Measurements from ENCODE around the gene PI4KA. TPM values are rescaled to one million over a fixed set of nuclear protein-coding genes. Genes with fewer than 3 reads are reported as not detected.

PI4KA gene
- total RNA-seq, 1 experiment from 2014 or later: 65.8 TPM

GRCh38 chr22:20809538-20810185 is 48.9 kb downstream of the PI4KA start:
- H3T11ph ChIP-seq (ENCODE audit: low read length): no peak overlapping the region
- Mint-ChIP-seq H3K27ac (no peak overlapping the region), H3K27me3 (ENCODE audit: low read depth) (no peaks in the 10 kb centered on the region), H3K4me1 (peaks cover 4 to 5% of the 10 kb centered on the region in 2 experiments; a peak in 3 of 4 replicates), H3K9me3 (no peaks in the 10 kb centered on the region), H3K36me3 (ENCODE audit: insufficient read depth in 1 of 3, low read depth in 3 of 3) (peaks cover 9 to 69% (median 41%) of the 10 kb centered on the region in 3 experiments; a peak in 6 of 7 replicates), H3K4me3 (no peak overlapping the region)
- H2AK5ac ChIP-seq (ENCODE audit: insufficient read length, low read length): no peak overlapping the region
- no peaks in the 10 kb centered on the region for H4K20me1 ChIP-seq (ENCODE audit: control insufficient read depth, insufficient read depth, insufficient read length)
- H3K4me2 ChIP-seq (ENCODE audit: insufficient read depth, insufficient read length, low read length): no peak overlapping the region
- TF ChIP-seq CTCF (conservative IDR thresholded peaks at IDR 0.05): no peak
- no peak overlapping the region for H4K8ac ChIP-seq (replicated peaks; ENCODE audit: insufficient read length, low read depth, low read length)
- H2BK20ac ChIP-seq (ENCODE audit: low read depth, low read length, poor library complexity, severe bottlenecking): no peak overlapping the region
- H3K27ac ChIP-seq (ENCODE audit: insufficient read length, low read depth, low read length): no peak overlapping the region
- H3K4ac ChIP-seq (ENCODE audit: low read depth, low read length): no peak overlapping the region
- no peak overlapping the region for H3K18ac ChIP-seq (ENCODE audit: insufficient read length, low read depth, low read length)
- H3K56ac ChIP-seq (ENCODE audit: insufficient read length, low read depth, low read length): no peak overlapping the region
- H2BK12ac ChIP-seq (ENCODE audit: insufficient read length, low read depth, low read length): no peak overlapping the region
- H3K9me3 ChIP-seq (ENCODE audit: control insufficient read depth, low read depth, low read length): no peaks in the 10 kb centered on the region
- H3K4me1 ChIP-seq (ENCODE audit: insufficient read depth, low read length): no peaks in the 10 kb centered on the region
- no peaks in the 10 kb centered on the region for H3K27me3 ChIP-seq (ENCODE audit: insufficient read depth, low read length)
- no peak overlapping the region for H2AFZ ChIP-seq (ENCODE audit: low read length)
- no peak for DNase-seq
- no peak overlapping the region for H3K14ac ChIP-seq (ENCODE audit: insufficient read depth, low read length)
- no peak overlapping the region for H2BK5ac ChIP-seq (ENCODE audit: insufficient read length, low read length)
- no peaks in the 10 kb centered on the region for H3K79me2 ChIP-seq (ENCODE audit: insufficient read depth, low read length)
- no peak overlapping the region for H2BK120ac ChIP-seq (ENCODE audit: low read depth, low read length, poor library complexity, severe bottlenecking)
- no peak overlapping the region for H3K9ac ChIP-seq (ENCODE audit: extremely low read depth, insufficient read length, low read length)
- H3K23ac ChIP-seq (ENCODE audit: insufficient read length, low read depth, low read length): no peak overlapping the region
- H3K79me1 ChIP-seq (ENCODE audit: insufficient read depth, low read depth, low read length, poor library complexity, severe bottlenecking): no peaks in the 10 kb centered on the region
- H4K5ac ChIP-seq (ENCODE audit: insufficient read length, low read depth, low read length): no peak overlapping the region
- no peak overlapping the region for H4K91ac ChIP-seq (ENCODE audit: insufficient read length, low read depth, low read length)
- no CpG with 5 or more reads among the region's 6 CpGs for WGBS (ENCODE audit: extremely low coverage, insufficient read length, low lambda C conversion rate)
- H3K23me2 ChIP-seq (ENCODE audit: insufficient read length, low read depth, low read length, poor library complexity, severe bottlenecking): no peaks in the 10 kb centered on the region
- H2BK15ac ChIP-seq (ENCODE audit: low read depth, low read length): no peak overlapping the region
